Activated CD4-positive, CD25-positive, alpha-beta regulatory T cell treated with anti-CD3 and anti-CD28 coated beads, Interleukin-2, amount 50 U/mL, for 72 hours (primary cell): ENCODE results near the gene SLC35D1.
A peak's percentile ranks its signal among the peaks of the same experiment; 100 is the strongest.

ENCODE experiments used
- DNase-seq: peaks from one replicate; pipeline ENCODE4 v3.0.0; 2021

Gene SLC35D1

DNA sequence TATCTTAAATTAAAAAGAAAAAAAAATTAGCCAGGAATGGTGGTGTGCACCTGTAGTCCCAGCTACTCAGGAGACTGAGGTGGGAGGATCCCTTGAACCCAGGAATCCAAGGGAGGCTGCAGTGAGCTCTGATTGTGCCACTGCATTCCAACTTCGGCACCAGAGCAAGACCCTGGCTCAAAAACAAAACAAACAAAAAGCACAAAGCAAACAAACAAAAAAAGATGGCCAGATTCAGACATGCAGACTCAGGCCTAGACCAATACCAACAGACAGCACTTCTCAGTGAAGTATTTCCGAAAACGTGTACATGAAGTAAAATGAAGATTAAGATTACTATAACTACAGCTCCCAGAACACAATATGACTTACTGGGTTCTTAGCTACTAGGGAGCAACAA is 10.6 kb downstream of the SLC35D1 start:
- DNase-seq = no peak

GRCh38 chr1:67041841-67042503 is 12.0 kb downstream of the SLC35D1 start:
- no peak for DNase-seq

- DNase-seq = no peak
Observed at GRCh38 chr1:67040405-67040804, 13.5 kb downstream of the SLC35D1 start.

DNA sequence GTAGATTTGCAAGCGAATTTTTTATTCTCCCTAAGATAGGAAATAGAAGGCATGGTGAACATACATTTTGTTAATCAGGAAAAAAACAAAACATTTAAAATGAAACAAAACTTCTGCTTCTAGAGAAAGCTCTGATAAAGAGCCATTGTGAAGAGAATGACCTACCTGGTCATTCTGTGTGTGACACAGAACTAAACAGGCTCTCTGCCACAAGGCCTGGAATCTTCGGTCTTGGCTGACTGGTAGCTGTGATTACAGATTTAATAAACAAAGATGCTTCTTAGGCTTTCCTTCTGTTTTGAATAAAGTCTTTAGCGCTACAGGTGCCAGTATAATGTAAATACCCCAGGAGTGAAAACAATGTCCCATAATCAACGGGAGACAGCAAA is 22.1 kb downstream of the SLC35D1 start:
- no peak for DNase-seq

DNA sequence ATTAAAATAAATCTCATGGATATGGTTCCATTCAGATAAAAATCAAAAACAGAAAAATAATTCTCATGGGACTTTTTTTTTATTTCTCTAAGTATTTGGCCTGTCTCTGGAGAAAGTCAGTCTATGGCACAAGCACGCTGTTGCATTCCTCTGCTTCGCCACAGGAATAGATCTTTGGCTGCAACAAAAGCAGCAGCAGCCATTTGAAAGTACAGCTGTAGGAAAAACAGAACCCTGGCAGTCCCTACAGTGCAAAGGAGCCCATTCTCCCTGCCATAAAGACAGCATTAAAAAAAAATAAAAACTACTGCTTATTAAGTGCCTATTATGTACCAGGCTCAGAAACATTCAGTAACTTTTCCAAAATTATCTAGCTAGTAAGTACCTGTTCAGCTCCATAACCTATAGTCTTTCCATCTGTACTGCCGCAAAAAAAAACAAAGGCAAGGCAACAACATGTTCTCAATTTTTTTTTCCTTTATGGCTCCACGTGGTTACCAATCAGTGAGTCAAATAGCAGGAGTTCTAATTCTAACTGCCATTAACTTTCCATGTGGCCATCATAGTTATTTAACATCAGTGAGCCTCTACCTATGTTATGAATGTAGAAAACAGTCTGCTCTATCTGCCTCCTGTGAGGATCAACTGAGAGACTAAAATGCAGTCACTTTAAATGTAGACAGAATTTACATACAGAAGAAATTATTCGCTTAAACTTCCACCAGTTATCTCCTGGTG is 22.7 kb downstream of the SLC35D1 start:
- no peak for DNase-seq

- no peak for DNase-seq
Observed at GRCh38 chr1:67029472-67029871, 24.5 kb downstream of the SLC35D1 start.

GRCh38 chr1:67020765-67021164 is 33.2 kb downstream of the SLC35D1 start:
- no peak for DNase-seq

DNA sequence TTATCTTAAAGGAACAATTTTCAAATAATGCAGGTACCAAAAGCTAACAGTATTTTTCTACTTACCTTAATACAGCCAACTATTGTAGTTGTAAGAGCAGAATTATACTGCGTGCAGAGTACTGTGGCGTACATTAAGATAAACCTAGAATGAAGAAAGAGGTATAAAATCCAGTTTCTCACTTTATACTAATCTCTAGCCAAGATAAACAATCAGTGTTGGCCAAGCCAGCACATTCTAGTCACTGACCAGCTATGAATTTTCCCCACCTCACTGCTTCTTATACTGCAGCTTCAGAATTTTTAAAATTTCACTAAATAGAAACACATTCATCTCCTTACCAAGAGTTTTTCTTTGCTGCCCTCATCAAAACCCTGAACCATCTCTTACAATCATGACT is 33.6 kb downstream of the SLC35D1 start:
- no peak for DNase-seq

- no peak for DNase-seq
Observed at GRCh38 chr1:67019600-67020136, 34.3 kb downstream of the SLC35D1 start.

DNA sequence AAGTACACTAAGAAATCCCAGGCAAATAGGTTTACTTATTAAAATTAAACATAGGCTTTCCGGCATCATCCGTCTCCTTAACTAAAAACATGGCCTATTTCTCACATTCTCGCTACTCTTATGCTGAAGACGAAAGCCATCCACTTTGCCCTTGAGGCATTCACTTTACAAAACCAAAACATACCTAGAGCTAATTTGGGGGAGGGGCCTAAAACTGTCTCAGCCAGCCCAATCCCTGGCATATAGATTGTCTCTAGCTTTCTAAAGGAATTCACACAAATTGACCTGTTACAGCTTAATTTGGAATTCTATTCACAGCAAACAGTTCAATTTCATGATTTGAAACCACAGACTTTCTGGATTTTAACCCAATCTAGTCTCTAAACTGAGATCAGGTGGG is 34.8 kb downstream of the SLC35D1 start:
- DNase-seq = no peak

- no peak for DNase-seq
Observed at GRCh38 chr1:67018574-67018973, 35.4 kb downstream of the SLC35D1 start.

DNA sequence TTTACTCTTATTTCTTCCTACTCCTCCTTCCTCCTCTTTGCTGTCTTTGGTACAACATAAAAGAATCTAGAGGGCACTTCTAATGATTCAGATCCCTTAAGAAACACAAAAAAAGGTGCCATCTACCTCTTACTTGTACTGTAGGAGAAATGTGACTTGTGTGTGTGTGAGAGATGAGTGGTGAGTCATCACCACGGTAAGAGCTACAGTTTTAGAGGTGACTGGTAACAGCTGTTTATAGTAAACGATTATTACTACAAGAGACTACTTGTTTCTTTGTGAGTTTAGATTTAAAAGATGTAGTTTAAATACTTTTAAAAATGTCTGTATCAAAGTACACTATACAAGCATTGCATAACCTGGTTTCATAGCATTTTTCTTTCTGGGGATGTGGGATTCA is 40.4 kb downstream of the SLC35D1 start:
- DNase-seq = no peak

DNA sequence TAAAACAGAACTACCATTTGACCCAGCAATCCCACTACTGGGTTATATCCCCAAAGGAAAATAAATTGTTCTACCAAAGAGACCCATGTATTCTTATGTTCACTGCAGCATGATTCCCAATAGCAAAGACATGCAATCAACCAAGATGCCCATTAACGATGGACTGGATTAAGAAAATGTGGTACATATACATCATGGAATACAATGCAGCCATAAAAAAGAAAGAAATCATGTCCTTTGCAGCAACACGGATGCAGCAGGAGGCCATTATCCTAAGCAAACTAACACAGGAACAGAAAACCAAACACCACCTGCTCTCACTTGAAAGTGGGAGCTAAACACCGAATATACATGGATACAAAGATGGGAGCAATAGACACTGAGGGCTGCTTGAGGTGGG is 44.2 kb downstream of the SLC35D1 start:
- DNase-seq = no peak

DNA sequence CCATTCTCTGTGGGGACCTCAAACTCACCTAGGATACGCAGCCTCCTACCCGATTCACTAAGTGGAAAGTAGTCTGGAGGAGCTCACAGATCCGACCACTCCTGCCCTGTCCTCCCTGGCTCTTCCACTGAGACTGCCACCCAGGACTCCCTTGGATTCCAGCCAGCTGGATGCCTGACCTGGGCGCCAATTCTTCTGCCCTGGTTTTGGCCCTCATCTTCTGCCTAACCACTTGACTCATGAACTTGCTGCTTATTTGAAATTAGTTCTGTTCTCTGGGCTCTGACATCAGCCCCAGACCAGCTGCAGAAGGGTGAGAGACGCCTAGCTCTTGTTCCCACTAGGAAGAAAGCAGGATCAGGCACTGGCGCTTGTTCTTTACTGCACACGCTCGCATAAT is 48.9 kb downstream of the SLC35D1 start:
- no peak for DNase-seq

DNA sequence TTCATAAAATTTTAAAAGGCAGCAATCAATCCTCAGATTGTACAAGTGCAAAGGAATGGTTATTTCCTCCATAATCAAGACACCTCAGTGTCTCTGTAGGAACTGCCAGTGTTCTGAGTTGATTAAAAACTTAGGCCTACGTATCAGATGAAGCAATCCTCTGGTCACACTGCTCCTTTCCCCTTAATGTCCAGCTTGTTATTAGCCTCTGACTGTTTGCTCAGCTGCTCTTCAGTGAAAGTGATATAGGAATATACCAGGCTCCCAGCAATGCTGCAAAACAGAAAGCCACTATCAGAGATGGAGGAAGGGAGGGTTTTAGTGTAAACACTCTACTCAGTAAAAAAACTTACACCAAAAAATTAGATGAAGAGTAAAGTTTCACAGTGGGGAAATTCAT is 49.8 kb downstream of the SLC35D1 start:
- DNase-seq = no peak

- no peak for DNase-seq
Observed at GRCh38 chr1:67001682-67002425, 52.1 kb downstream of the SLC35D1 start.

GRCh38 chr1:66999640-67000400 is 54.1 kb downstream of the SLC35D1 start:
- DNase-seq = no peak

DNA sequence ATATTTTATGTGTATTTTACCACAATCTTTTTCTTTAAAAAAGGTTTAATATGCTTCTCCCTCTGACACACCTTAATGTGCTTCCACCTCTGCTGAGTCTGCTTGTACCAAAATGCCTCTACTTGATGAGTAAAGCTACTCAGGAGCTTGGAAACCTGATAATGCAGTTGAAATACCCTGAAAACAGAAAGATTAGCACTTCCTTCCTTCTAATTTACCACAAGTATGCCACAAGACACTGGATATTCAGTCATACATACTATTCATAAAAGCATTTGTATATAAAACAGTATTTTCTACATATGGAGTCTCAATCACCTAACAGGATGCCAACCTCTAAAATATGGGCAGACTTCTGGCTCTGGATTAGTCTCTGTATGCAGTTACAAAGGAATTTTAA is 55.0 kb downstream of the SLC35D1 start:
- DNase-seq = no peak

- peak; percentile 36 for DNase-seq
Observed at GRCh38 chr1:66996018-66996682, 57.8 kb downstream of the SLC35D1 start.

GRCh38 chr1:66993076-66993475 is 60.9 kb downstream of the SLC35D1 start:
- no peak for DNase-seq

DNA sequence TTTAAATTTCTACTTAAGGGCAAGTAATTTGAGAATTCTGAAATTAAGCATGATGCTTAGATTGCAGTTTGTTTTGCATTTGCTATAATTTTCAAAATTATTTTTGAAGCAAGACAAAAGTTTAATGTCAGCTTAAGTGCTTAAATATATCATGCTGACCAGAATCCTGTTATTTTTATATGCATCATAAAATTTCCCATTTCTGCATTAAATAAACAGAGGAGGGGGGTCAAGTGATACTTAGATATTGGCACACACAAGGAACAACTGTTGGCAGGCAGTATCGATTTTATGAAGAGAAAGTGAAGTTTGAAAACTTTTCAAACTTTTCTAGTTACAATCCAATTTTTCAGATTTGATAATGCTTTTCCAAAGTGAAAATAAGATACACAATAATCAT is 68.1 kb downstream of the SLC35D1 start:
- no peak for DNase-seq

GRCh38 chr1:66984491-66984890 is 69.5 kb downstream of the SLC35D1 start:
- DNase-seq = no peak
